Heart left ventricle (tissue), 13 donors: ENCODE data around the gene SPATC1L.

ENCODE experiments used
- POLR2A ChIP-seq, 2 donors: fragments of 450-650 bp; IDR thresholded peaks; one replicate each; pipeline ENCODE4 v1.6.1; 2017; ENCODE audit warnings: antibody characterized with exemption in 2 of 2, mild to moderate bottlenecking in 2 of 2, moderate library complexity in 2 of 2
- TF ChIP-seq, protein P1 (sequence below), 12 donors: fragments of 200-600 bp; sonication (generic) in 4 of 12; IDR thresholded peaks; one replicate each; pipeline versions ENCODE4 v1.5.0 to v1.8.0; 2018 to 2022; ENCODE audit warnings: antibody characterized with exemption in 12 of 12, mild to moderate bottlenecking in 5 of 12
- donor health status: ischemic (EF 13 %, LVEDD 7.1; RV severe dilation, severe dysfunction).
- donor health status: DM: no; HTN: yes; CAD: no.
- donor health status: DM: no; HTN: no; CAD: no.
- donor health status: ischemic (EF 25% LVEDD 6.9; RV normal size, moderate dysfunction).
- donor health status: ischemic (EF 25% LVEDD 5.7; RV mildly dilated, moderate dysfunction).
- donor health status: ischemic (EF 35%, LVEDD 5.7; RV mildly dilated, moderate dysfunction).
- donor health status: nonischemic (EF 11% LVEDD 7.7; RV severe dilation, severe dysfunction).
- donor health status: DM: yes; HTN: yes; CAD: no.
- donor health status: PGD.
- donor health status: ischemic (EF 29% LVEDD 5.4; RV normal size, mild dysfunction).
- donor health status: nonischemic (EF 23%, LVEDD 6.1; RV moderate dilation, normal function).

DNA sequence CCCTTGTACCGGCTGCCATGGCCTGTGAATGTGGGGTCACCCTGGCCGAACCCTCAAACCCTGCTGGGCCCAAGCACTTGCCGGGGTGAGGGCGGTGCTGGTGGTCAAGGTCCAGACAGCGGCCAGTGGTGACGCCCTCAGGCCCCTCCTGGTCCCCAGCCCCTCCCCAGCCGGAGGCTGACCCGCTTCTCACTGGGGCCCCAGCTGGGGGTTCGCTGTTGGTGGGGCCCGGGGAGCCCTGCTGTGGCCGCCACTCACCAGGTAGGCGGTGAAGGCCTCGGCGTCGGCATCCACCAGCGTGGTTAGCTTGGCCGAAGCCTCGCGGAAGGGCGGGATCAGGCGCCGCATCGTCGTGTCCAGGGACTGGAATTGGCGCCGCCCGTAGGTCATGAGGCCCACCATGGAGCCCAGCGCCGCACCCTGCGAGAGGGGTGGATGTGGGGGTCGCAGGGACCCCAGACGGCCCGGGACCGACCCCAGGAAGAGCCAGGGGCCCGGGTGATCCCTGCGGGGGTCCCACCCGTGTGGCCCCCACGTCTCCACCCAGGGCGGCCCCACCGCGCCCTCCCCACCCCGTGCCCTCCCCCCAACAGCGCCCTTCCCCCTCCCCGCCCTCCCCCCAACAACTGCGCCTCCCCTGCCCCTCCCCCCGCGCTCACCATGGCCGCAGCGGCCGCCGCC lies 39.0 kb downstream of the SPATC1L start:
- TF ChIP-seq, protein P1, sequence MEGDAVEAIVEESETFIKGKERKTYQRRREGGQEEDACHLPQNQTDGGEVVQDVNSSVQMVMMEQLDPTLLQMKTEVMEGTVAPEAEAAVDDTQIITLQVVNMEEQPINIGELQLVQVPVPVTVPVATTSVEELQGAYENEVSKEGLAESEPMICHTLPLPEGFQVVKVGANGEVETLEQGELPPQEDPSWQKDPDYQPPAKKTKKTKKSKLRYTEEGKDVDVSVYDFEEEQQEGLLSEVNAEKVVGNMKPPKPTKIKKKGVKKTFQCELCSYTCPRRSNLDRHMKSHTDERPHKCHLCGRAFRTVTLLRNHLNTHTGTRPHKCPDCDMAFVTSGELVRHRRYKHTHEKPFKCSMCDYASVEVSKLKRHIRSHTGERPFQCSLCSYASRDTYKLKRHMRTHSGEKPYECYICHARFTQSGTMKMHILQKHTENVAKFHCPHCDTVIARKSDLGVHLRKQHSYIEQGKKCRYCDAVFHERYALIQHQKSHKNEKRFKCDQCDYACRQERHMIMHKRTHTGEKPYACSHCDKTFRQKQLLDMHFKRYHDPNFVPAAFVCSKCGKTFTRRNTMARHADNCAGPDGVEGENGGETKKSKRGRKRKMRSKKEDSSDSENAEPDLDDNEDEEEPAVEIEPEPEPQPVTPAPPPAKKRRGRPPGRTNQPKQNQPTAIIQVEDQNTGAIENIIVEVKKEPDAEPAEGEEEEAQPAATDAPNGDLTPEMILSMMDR (IDR thresholded peaks at IDR 0.05) = no peak
- TF ChIP-seq POLR2A (IDR thresholded peaks at IDR 0.05) = no peak
